ENCODE data around the gene MACROD1.

DNA sequence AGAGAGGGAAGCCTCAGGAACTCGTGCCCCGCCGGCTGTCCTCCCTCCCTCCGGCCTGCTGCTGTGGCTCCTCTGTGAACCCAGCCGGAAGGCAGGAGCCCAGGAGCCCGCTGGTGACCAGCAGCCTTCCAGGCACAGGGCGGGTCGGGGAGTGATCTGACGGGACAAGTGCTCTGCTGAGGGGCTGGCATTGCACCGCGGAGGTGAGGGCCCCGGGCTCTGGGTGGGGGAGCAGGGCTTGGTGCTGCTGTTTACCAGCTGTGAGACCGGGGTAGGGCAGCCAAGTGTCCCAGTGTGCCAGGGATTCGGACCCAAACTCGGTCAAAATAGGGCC lies 76.9 kb downstream of the MACROD1 start:
- TF ChIP-seq POLR2A (IDR thresholded peaks at IDR 0.05) (no peak), POLR2AphosphoS5 (IDR thresholded peaks at IDR 0.05) (no peak)

Measured in suprapubic skin (tissue), 4 donors.